GM19438 (cell line): ENCODE measurements around the gene LPP.

Experiments
- ATAC-seq: cut with Tn5 transposase; IDR thresholded peaks from one replicate; pipeline ENCODE4 v1.9.1; 2021; ENCODE audit warnings: low read depth; ENCODE audit not compliant: unreplicated experiment

The LPP gene

GRCh38 chr3:188867691-188868265, 713.8 kb downstream of the LPP start:
- ATAC-seq: no peak

- ATAC-seq: no peak
These were observed 714.8 kb downstream of the LPP start for GRCh38 chr3:188868803-188869202.

- no peak for ATAC-seq
These were observed 715.7 kb downstream of the LPP start for GRCh38 chr3:188869628-188870027.

- ATAC-seq: no peak
These were observed 716.5 kb downstream of the LPP start for GRCh38 chr3:188870431-188870830.

GRCh38 chr3:188874576-188874975, 720.6 kb downstream of the LPP start:
- no peak for ATAC-seq

GRCh38 chr3:188875413-188875812, 721.5 kb downstream of the LPP start:
- no peak for ATAC-seq

- ATAC-seq: no peak
These were observed 722.4 kb downstream of the LPP start for GRCh38 chr3:188876370-188876769.

GRCh38 chr3:188877381-188877780, 723.4 kb downstream of the LPP start:
- ATAC-seq: no peak

- ATAC-seq: no peak
These were observed 724.1 kb downstream of the LPP start for GRCh38 chr3:188878076-188878475.

GRCh38 chr3:188881954-188882641, 728.1 kb downstream of the LPP start:
- ATAC-seq: no peak

GRCh38 chr3:188884299-188885043, 730.5 kb downstream of the LPP start:
- no peak for ATAC-seq

- no peak for ATAC-seq
These were observed 734.5 kb downstream of the LPP start for GRCh38 chr3:188888321-188889053.

- no peak for ATAC-seq
These were observed 735.1 kb downstream of the LPP start for GRCh38 chr3:188889054-188889491.

GRCh38 chr3:188890572-188891270, 736.8 kb downstream of the LPP start:
- no peak for ATAC-seq

- ATAC-seq: no peak
These were observed 745.9 kb downstream of the LPP start for GRCh38 chr3:188899881-188900280.

- no peak for ATAC-seq
These were observed 746.5 kb downstream of the LPP start for GRCh38 chr3:188900421-188900951.

- no peak for ATAC-seq
These were observed 747.2 kb downstream of the LPP start for GRCh38 chr3:188901126-188901525.

- ATAC-seq: no peak
These were observed 747.8 kb downstream of the LPP start for GRCh38 chr3:188901671-188902287.

- no peak for ATAC-seq
These were observed 750.7 kb downstream of the LPP start for GRCh38 chr3:188904670-188905069.

GRCh38 chr3:188905547-188905946, 751.6 kb downstream of the LPP start:
- no peak for ATAC-seq
